ENCODE data around the gene UQCRH.

Gene UQCRH

GRCh38 chr1:46284597-46285564, 18.6 kb upstream of the UQCRH start:
- 0 out of 2 replicates have a peak overlapping the region, but pooled peaks have one; percentile 4 for H3K27ac ChIP-seq
- TF ChIP-seq CTCF (IDR thresholded peaks at IDR 0.05) (no peak), ZFX (IDR thresholded peaks at IDR 0.05; ENCODE audit: borderline replicate concordance) (no peak)

GRCh38 chr1:46285730-46286477, 17.6 kb upstream of the UQCRH start:
- peak overlapping the region; percentile 33; the same call in 1 of the 2 replicates for H3K27ac ChIP-seq
- TF ChIP-seq ZFX (IDR thresholded peaks at IDR 0.05; ENCODE audit: borderline replicate concordance): no peak
- TF ChIP-seq CTCF (IDR thresholded peaks at IDR 0.05): no peak

- no peak for TF ChIP-seq ZFX (IDR thresholded peaks at IDR 0.05; ENCODE audit: borderline replicate concordance)
- peak overlapping the region; percentile 10; the same call in 1 of the 2 replicates for H3K27ac ChIP-seq
Observed at GRCh38 chr1:46288485-46289133, 14.9 kb upstream of the UQCRH start.

- TF ChIP-seq ZFX (IDR thresholded peaks at IDR 0.05; ENCODE audit: borderline replicate concordance) (no peak), CTCF (IDR thresholded peaks at IDR 0.05) (no peak)
- peak overlapping the region; percentile 10; the same call in 1 of the 2 replicates for H3K27ac ChIP-seq
Observed at GRCh38 chr1:46289134-46289494, 14.4 kb upstream of the UQCRH start.

- no peak for TF ChIP-seq CTCF (IDR thresholded peaks at IDR 0.05)
- TF ChIP-seq ZFX (IDR thresholded peaks at IDR 0.05; ENCODE audit: borderline replicate concordance): no peak
- H3K27ac ChIP-seq: peak overlapping the region; percentile 10; the same call in 1 of the 2 replicates
Observed at GRCh38 chr1:46289976-46290375, 13.5 kb upstream of the UQCRH start.

- no peak overlapping the region for H3K27ac ChIP-seq
- TF ChIP-seq CTCF (IDR thresholded peaks at IDR 0.05) (no peak), ZFX (IDR thresholded peaks at IDR 0.05; ENCODE audit: borderline replicate concordance) (no peak)
Observed at GRCh38 chr1:46295306-46295705, 8.2 kb upstream of the UQCRH start.

GRCh38 chr1:46298387-46298786, 5.1 kb upstream of the UQCRH start:
- TF ChIP-seq ZFX (IDR thresholded peaks at IDR 0.05; ENCODE audit: borderline replicate concordance): no peak
- no peak for TF ChIP-seq CTCF (IDR thresholded peaks at IDR 0.05)
- H3K27ac ChIP-seq: peak overlapping the region; percentile 94; the same call in 1 of the 2 replicates

Data from 22Rv1 (cell line).